Ishikawa (cell line): ENCODE measurements around the gene PARD3B.

Experiments
- CREB1 ChIP-seq: IDR thresholded peaks from 2 replicates; pipeline ENCODE4 v1.6.1; 2012; ENCODE audit warnings: low read depth
- EGR1 ChIP-seq: IDR thresholded peaks from 2 replicates; pipeline ENCODE4 v1.6.1; 2012
- EP300 ChIP-seq: IDR thresholded peaks from 2 replicates; pipeline ENCODE4 v1.6.1; 2012; ENCODE audit warnings: borderline replicate concordance
- FOXM1 ChIP-seq: IDR thresholded peaks from 2 replicates; pipeline ENCODE4 v1.6.1; 2012; ENCODE audit warnings: low read depth, borderline replicate concordance
- RAD21 ChIP-seq: IDR thresholded peaks from 2 replicates; pipeline ENCODE4 v1.6.1; 2012; ENCODE audit warnings: low read depth
- TAF1 ChIP-seq: IDR thresholded peaks from 2 replicates; pipeline ENCODE4 v1.6.1; 2012; ENCODE audit warnings: low read depth, mild to moderate bottlenecking
- TEAD4 ChIP-seq: IDR thresholded peaks from 2 replicates; pipeline ENCODE4 v1.6.1; 2012
- YY1 ChIP-seq: IDR thresholded peaks from 2 replicates; pipeline ENCODE4 v1.6.1; 2012; ENCODE audit warnings: low read depth
- TF ChIP-seq, protein P1 (sequence below): IDR thresholded peaks from 2 replicates; pipeline ENCODE4 v1.6.1; 2012
- TF ChIP-seq, protein P2 (sequence below): IDR thresholded peaks from 2 replicates; pipeline ENCODE4 v1.6.1; 2012
- TF ChIP-seq, protein P3 (sequence below): IDR thresholded peaks from 2 replicates; pipeline ENCODE4 v1.6.1; 2012; ENCODE audit warnings: low read depth, mild to moderate bottlenecking

DNA sequence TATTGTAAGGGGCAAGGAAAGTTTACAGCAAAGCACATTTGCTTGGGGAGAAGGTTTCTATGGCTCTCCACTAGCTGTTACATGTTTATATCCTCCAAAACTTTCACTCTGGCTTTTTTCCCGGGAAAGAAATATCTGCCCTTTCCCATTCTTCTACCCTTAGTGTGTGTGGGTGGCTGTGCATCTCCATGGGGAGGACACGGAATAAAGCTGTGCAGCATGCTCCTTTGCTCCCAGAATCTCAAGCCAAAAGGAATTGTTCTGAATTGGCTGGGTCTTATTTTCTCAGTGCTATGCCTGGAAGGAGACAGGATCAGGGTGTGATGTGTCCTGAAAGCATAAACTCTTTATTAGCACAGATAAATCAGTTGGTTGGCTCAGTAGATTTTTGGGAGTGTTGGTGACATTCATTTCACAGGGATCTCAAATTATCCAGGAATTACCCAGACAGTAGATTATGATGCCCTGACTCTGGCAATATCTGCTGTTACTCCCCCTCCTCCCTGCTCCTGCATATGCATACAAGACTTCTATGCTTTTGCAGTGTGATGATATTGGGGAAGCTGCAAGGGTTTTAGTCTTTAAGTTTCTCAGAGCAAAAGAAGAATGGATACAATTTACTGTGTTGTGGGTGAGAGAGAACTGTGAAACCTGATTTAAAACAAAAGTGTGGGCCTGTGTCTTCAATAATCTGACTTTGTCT is 63.1 kb downstream of the PARD3B start:
- TF ChIP-seq EP300 (no peak), YY1 (no peak), RAD21 (no peak), TEAD4 (no peak), CREB1 (no peak), EGR1 (no peak), FOXM1 (no peak), TAF1 (no peak)
- TF ChIP-seq, protein P1, sequence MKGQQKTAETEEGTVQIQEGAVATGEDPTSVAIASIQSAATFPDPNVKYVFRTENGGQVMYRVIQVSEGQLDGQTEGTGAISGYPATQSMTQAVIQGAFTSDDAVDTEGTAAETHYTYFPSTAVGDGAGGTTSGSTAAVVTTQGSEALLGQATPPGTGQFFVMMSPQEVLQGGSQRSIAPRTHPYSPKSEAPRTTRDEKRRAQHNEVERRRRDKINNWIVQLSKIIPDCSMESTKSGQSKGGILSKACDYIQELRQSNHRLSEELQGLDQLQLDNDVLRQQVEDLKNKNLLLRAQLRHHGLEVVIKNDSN, result no peak
- TF ChIP-seq, protein P2, sequence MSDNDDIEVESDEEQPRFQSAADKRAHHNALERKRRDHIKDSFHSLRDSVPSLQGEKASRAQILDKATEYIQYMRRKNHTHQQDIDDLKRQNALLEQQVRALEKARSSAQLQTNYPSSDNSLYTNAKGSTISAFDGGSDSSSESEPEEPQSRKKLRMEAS, result no peak
- TF ChIP-seq, protein P3, sequence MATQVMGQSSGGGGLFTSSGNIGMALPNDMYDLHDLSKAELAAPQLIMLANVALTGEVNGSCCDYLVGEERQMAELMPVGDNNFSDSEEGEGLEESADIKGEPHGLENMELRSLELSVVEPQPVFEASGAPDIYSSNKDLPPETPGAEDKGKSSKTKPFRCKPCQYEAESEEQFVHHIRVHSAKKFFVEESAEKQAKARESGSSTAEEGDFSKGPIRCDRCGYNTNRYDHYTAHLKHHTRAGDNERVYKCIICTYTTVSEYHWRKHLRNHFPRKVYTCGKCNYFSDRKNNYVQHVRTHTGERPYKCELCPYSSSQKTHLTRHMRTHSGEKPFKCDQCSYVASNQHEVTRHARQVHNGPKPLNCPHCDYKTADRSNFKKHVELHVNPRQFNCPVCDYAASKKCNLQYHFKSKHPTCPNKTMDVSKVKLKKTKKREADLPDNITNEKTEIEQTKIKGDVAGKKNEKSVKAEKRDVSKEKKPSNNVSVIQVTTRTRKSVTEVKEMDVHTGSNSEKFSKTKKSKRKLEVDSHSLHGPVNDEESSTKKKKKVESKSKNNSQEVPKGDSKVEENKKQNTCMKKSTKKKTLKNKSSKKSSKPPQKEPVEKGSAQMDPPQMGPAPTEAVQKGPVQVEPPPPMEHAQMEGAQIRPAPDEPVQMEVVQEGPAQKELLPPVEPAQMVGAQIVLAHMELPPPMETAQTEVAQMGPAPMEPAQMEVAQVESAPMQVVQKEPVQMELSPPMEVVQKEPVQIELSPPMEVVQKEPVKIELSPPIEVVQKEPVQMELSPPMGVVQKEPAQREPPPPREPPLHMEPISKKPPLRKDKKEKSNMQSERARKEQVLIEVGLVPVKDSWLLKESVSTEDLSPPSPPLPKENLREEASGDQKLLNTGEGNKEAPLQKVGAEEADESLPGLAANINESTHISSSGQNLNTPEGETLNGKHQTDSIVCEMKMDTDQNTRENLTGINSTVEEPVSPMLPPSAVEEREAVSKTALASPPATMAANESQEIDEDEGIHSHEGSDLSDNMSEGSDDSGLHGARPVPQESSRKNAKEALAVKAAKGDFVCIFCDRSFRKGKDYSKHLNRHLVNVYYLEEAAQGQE, result no peak
